ENCODE data around the gene COX7B2. TPM values are rescaled to one million over a fixed set of nuclear protein-coding genes. Genes with fewer than 3 reads are reported as not detected.

The COX7B2 gene
- total and polyA plus RNA-seq, 2 of the 4 experiments (the other 2 are of a cell fraction), result not detected

GRCh38 chr4:46820154-46820553 lies 88.9 kb downstream of the COX7B2 start:
- no peaks in the 10 kb centered on the region for H3K9me1 ChIP-seq (ENCODE audit: insufficient read depth, low read length)
- in situ Hi-C loops (cut with MboI; ENCODE audit: low sequenced_read_pairs), result no loop called here
- dilution Hi-C loops (cut with HindIII; ENCODE audit: low sequenced_read_pairs, unreplicated experiment), result no loop called here
- no peaks in the 10 kb centered on the region for H3K27me3 ChIP-seq (ENCODE audit: control insufficient read depth, insufficient read depth, low read length)
- H4K5ac ChIP-seq (ENCODE audit: low read depth, low read length), result no peak overlapping the region
- CTCF ChIA-PET, result no interaction called here
- no peak for ATAC-seq (ENCODE audit: low read depth)
- H3K27ac ChIP-seq (ENCODE audit: insufficient read depth, low read length), result no peak overlapping the region
- H3K9me3 ChIP-seq (ENCODE audit: control insufficient read depth, insufficient read depth, low read length), result no peaks in the 10 kb centered on the region
- H2AK9ac ChIP-seq (replicated peaks; ENCODE audit: low read depth, low read length, poor library complexity), result no peak overlapping the region
- no peaks in the 10 kb centered on the region for H4K20me1 ChIP-seq (ENCODE audit: insufficient read depth, low read length)
- no peak overlapping the region for H4K8ac ChIP-seq (ENCODE audit: low read depth in 2 of 2, low read length in 2 of 2)
- H3K9ac ChIP-seq (ENCODE audit: low read depth, low read length), result no peak overlapping the region
- no peak overlapping the region for H3K4me3 ChIP-seq (ENCODE audit: insufficient read depth, low read depth, low read length)
- no peak overlapping the region for H3K56ac ChIP-seq (ENCODE audit: extremely low read depth, insufficient read depth, low read length)
- no TSS peak for BruUV-seq (replicated peaks)
- no peak overlapping the region for H2AK5ac ChIP-seq (ENCODE audit: low read depth, low read length)
- no peak overlapping the region for H3K23ac ChIP-seq (ENCODE audit: low read depth, low read length)
- no peaks in the 10 kb centered on the region for H3K36me3 ChIP-seq (ENCODE audit: control insufficient read depth, insufficient read depth, low read length)
- no peak for DNase-seq
- no peak overlapping the region for H2BK20ac ChIP-seq (ENCODE audit: low read depth, low read length)
- no peak overlapping the region for H4K91ac ChIP-seq (ENCODE audit: insufficient read depth, low read depth, low read length)
- intact Hi-C loops (cut with micrococcal nuclease), result no loop called here
- H2AFZ ChIP-seq (replicated peaks; ENCODE audit: low read length, poor library complexity), result no peak overlapping the region
- H3K18ac ChIP-seq (ENCODE audit: low read depth, low read length), result no peak overlapping the region
- no peak overlapping the region for H3K4ac ChIP-seq (ENCODE audit: low read depth, low read length)
- POLR2A ChIA-PET (ENCODE audit: unreplicated experiment), result no interaction called here
- H2BK15ac ChIP-seq (ENCODE audit: low read depth, low read length), result no peak overlapping the region
- TF ChIP-seq CHD1 (IDR thresholded peaks at IDR 0.05; ENCODE audit: low read depth, low read length) (no peak), CEBPB (IDR thresholded peaks at IDR 0.05; ENCODE audit: low read depth, low read length) (no peak), RFX5 (IDR thresholded peaks at IDR 0.05; ENCODE audit: low read depth, low read length) (no peak), MXI1 (IDR thresholded peaks at IDR 0.05; ENCODE audit: borderline replicate concordance, low read depth, low read length) (no peak), RCOR1 (IDR thresholded peaks at IDR 0.05; ENCODE audit: insufficient replicate concordance, low read length) (no peak), FOS (IDR thresholded peaks at IDR 0.05; ENCODE audit: low read depth, low read length) (no peak), BHLHE40 (IDR thresholded peaks at IDR 0.05; ENCODE audit: low read depth, low read length) (no peak), SMC3 (IDR thresholded peaks at IDR 0.05; ENCODE audit: low read depth, low read length) (no peak), MAZ (IDR thresholded peaks at IDR 0.05; ENCODE audit: borderline replicate concordance, low read depth, low read length) (no peak)
- TF ChIP-seq, protein P1, sequence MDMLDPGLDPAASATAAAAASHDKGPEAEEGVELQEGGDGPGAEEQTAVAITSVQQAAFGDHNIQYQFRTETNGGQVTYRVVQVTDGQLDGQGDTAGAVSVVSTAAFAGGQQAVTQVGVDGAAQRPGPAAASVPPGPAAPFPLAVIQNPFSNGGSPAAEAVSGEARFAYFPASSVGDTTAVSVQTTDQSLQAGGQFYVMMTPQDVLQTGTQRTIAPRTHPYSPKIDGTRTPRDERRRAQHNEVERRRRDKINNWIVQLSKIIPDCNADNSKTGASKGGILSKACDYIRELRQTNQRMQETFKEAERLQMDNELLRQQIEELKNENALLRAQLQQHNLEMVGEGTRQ (IDR thresholded peaks at IDR 0.05; ENCODE audit: low read depth, low read length), result no peak
- TF ChIP-seq, protein P2, sequence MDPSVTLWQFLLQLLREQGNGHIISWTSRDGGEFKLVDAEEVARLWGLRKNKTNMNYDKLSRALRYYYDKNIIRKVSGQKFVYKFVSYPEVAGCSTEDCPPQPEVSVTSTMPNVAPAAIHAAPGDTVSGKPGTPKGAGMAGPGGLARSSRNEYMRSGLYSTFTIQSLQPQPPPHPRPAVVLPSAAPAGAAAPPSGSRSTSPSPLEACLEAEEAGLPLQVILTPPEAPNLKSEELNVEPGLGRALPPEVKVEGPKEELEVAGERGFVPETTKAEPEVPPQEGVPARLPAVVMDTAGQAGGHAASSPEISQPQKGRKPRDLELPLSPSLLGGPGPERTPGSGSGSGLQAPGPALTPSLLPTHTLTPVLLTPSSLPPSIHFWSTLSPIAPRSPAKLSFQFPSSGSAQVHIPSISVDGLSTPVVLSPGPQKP (IDR thresholded peaks at IDR 0.05; ENCODE audit: borderline replicate concordance, low read depth, low read length), result no peak
- TF ChIP-seq, protein P3, sequence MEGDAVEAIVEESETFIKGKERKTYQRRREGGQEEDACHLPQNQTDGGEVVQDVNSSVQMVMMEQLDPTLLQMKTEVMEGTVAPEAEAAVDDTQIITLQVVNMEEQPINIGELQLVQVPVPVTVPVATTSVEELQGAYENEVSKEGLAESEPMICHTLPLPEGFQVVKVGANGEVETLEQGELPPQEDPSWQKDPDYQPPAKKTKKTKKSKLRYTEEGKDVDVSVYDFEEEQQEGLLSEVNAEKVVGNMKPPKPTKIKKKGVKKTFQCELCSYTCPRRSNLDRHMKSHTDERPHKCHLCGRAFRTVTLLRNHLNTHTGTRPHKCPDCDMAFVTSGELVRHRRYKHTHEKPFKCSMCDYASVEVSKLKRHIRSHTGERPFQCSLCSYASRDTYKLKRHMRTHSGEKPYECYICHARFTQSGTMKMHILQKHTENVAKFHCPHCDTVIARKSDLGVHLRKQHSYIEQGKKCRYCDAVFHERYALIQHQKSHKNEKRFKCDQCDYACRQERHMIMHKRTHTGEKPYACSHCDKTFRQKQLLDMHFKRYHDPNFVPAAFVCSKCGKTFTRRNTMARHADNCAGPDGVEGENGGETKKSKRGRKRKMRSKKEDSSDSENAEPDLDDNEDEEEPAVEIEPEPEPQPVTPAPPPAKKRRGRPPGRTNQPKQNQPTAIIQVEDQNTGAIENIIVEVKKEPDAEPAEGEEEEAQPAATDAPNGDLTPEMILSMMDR (conservative IDR thresholded peaks at IDR 0.05; ENCODE audit: low read depth, low read length), result no peak
- H3K4me1 ChIP-seq (ENCODE audit: control insufficient read depth, insufficient read depth, low read length), result no peaks in the 10 kb centered on the region
- no peak overlapping the region for H3K4me2 ChIP-seq (ENCODE audit: low read depth, low read length)
- no CpG with 5 or more reads among the region's 6 CpGs for WGBS, 2 experiments (ENCODE audit: extremely low coverage in 2 of 2, insufficient read length in 1 of 2)
- H2BK5ac ChIP-seq (ENCODE audit: low read depth, low read length, poor library complexity, severe bottlenecking), result no peak overlapping the region
- H3K14ac ChIP-seq (replicated peaks; ENCODE audit: low read depth, low read length), result no peak overlapping the region
- no peaks in the 10 kb centered on the region for H3K79me1 ChIP-seq (ENCODE audit: low read depth in 1 of 2, low read length in 2 of 2)
- H2BK120ac ChIP-seq (ENCODE audit: low read depth, low read length), result no peak overlapping the region

Data from IMR-90 (cell line).